SKM-1 (cell line): ENCODE data around the gene DOC2B.
"Not testable (repeated sequence)": the region's sequence is repeated elsewhere in the genome, so short reads cannot be mapped to it uniquely, and the experiment has no call there.

Experiments
- DNase-seq: peaks from one replicate; lab custom pipeline; 2025; ENCODE audit not compliant: unreplicated experiment; lab: John Stamatoyannopoulos, UW

DOC2B gene

GRCh38 chr17:181245-182049 lies at the start of gene DOC2B:
TSS of gene DOC2B (minus strand) at chr17:181650. CDS start at chr17:181479, 171 bp downstream.
- DNase-seq = no peak

DNA sequence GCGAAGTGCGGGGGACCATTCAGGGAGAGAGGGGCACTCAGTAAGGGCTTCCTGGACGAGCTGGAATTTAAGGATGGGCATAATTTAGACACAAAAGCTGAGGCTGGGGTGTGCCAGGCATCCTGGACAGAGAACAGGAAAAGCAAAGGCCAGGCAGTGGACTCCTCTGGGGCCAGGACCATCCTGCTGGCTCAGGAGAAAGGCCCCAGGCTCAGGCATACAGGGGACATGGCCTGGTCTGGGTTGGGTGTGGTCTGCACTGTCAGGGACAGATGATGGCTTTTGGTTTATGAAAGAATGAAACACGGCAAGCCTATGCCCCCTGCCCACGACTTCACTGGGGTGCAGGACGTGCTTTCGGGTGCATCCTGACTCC lies 48.9 kb upstream of the DOC2B start:
- DNase-seq = no peak

DNA sequence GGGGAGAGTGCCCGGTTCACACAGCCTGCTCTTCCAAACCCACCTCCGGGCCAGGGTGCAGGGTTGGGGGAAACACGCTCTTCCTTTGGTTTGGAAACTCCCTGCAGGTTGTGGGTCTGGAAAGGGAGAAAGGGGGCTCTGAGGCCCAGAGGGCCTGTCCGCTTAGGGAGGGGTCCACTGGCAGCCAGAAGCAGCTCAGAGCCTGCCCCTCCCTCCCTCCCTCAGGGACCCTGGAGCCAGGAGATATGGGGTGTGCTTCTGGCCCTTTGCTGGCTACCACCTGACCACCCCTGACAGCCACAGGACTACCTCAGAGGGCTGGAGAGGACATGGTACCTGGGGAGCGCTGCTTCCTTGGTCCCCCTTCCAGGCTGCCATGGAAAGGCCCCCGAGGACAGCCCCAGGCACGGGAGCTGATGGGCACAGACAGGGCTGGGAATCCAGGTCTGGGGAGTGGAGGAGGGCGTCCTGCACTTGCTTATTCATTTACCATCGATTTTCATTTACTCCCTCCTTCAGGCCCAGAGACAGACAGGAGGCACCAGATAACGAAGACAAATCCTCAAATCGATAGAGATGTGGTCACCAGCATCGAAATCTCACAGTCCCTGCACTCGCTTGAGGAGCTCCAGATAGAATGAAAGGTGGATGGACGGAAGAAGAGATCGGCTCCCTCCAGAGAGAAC lies 48.4 kb upstream of the DOC2B start:
- no peak for DNase-seq

DNA sequence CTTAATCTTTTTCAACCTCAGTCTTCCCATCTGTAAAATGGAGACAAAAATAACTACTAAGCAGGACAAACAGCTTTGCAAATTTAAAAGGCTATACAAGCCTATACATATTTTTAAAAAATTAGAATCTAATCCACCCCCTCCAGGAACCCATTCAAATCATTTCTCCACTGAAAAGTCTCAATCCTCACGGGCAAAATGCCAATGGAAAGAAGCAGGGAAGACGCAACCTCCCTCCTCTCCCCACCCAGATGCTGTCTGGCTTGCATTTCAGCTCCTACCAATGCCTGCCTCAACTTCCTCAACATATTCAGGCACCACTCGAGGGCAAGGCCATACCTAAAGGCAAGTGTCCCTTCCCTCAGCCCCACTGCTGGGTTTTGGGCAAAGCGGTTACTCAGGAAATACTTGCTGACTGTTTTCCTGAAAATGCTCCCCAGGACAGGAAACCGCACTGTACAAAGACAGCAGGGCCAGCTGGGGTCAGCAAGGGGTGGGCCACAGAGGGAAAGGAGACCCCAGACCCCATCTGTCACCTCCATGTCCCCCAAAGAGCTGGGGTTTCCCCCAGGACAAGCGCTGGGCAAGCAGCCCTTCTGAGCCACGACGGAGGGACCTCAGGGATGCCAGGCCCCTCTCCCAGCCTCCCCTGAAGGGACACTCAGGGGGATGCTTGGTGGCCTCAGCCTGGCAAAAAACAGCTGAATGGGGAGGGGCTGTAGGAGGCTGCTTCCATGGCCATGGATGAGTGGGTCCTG lies 47.7 kb upstream of the DOC2B start:
- DNase-seq = no peak

- DNase-seq = no peak
These were observed 46.6 kb upstream of the DOC2B start for GRCh38 chr17:227946-228615.

DNA sequence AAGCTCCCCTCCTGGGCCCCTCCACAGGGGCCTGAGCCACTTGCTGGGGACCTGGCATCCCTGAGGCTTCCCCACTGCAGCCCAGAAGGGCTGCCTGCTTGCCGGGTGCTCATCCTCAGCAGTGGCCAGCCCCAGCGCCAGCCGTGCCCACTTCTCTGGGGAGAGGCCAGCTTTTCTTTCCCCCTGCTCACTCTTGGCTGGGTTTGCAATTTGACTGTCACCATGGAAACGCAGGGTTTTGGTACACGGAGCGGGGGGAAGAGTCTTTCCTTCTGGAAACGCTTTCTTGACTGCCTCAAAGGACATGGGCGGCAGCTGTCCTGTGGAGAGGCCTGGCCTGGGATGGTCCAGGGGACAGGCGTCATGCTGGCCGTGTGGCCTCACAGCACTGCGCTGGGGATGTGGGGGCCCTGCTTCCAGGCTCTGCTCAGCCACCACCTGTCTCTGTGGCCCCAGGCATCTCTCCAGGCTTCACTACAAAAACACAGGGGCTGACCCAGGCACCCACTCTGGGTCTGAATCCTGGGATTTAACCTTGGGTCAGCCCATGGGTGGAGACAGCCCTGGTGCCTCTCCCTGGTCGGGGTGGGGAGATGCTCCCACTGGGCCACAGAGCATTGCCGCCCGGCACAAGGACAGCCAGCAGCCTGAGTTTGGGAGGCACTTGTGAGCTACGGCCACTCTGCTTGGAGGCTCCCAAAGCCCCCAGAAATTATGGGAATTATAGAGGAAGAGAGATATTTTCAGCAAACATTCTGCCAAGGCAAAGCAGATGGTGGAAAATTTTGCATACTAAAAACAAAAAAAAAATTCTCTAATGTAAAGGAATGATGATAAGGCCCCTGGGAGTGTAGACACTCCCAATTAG lies 45.9 kb upstream of the DOC2B start:
- no peak for DNase-seq

DNA sequence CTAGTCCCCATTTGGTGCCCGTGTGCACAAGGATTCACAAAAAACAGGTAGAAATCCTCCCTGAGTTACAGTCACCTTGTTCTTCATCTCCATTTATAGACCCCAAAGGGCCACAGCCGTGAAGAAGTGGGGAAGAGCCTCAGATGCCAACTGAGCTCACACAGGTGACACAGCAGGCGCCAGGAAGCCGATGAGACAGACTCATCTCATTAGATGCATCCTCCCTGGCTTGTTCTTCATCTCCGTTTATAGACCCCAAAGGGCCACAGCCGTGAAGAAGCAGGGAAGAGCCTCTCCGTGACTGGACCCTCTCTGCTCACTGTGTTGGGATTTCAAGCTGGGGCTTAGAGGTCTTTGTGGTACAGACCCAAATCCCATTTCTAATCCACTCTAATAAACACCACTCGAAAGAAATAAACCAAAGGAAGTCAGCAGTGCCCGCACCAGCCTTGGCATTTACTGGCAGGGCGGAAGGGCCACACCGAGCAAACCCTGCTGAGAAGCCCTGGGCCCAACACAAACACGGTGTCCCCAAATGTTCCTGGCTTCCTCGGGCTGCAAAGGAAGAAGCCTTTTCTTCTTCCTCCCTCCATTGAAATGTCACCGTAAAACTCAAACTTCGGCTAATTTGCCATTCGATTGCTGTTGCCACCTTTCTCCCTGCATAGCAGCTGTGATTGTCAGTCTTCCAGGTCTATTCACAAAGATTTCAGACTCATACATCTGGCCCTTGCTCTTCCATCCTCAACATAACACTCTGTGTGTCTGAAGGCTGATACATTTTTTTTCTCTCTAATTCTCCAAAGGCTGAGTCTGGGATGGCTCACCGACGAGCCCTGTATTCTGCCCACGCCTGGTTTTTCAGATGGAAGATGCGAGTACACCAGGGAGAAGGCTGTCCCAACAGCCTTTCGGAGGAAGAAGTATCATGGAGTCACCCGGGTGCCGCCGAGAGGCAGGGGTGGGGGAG lies 44.9 kb upstream of the DOC2B start:
- no peak for DNase-seq

GRCh38 chr17:225551-225950 lies 44.1 kb upstream of the DOC2B start:
- DNase-seq = no peak

- DNase-seq = not testable (repeated sequence)
These were observed 43.1 kb upstream of the DOC2B start for GRCh38 chr17:224576-224975.

DNA sequence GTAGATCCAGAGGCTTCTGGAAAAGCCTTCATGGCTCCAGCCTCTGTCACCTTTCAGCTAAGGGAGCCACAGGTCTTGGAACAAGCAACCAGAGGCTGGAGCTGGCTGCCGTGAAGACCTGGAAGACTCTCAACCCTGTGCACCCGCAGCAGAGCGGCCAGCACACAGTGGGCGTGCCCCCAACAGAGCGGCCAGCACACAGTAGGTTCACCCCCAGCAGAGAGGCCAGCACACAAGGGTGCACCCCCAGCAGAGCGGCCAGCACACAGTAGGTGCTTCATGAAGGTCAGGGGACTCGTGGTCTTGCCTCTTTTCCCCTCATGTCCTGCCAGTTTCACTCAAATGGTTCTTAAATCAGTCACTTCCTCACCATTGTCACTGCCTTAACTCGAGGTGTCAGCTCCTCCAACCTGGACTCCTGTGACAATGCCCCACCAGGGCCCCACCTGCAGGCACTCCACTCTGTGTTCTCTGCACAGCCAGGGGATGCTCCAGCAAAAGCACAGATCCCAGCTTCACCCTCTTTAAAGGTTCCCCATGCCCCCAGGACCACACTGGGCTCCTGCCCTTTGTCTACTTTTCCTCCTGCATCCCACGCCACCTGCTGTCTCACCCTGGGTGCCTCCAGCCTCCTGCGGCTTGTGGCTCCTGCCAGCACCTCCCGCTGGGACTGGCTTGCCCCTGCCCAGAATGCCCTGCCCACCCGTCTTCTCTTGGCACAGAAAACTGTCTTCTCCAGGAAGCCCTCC lies 42.4 kb upstream of the DOC2B start:
- no peak for DNase-seq

DNA sequence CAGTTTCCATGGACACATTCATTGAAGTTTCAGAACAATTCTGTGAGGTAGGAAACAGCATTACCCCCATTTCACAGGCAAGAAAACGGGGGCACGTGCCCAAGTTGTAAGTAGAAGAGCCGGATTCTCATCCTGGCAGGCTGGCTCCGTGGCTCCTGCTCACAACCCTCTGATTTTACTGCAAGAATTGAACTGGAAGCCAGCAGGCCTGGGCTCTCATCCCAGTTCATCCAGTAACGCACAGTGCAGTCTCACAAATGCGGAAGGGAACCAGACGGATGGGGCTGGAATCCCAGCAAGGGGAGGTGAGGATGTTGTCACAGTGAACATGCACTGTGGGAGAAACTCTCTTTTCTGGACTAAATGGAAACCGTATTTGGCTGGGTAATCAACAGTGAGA lies 40.7 kb upstream of the DOC2B start:
- no peak for DNase-seq

DNA sequence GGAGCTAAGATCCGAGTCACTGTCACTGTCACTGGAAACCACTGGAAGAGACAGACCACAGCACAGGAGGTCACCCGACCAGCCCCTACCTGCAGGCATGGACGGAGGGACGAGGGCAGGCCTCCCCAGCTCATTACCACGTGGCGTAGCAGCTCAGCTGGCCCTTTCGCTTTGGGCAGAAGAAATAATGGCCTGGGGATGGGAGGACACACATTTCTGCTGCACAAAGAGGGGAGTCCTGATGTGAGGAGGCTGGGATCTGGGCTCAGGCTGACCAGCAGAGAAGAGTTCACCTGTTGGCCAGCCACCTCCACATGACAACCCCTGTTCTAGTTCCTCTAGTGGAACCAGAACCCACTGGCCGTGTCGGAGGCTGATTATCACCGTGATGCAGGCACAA lies 38.2 kb upstream of the DOC2B start:
- no peak for DNase-seq

GRCh38 chr17:218432-219110 lies 37.1 kb upstream of the DOC2B start:
- no peak for DNase-seq

- DNase-seq = no peak
These were observed 35.2 kb upstream of the DOC2B start for GRCh38 chr17:216625-217024.

GRCh38 chr17:215563-216478 lies 34.4 kb upstream of the DOC2B start:
- not testable (repeated sequence) for DNase-seq

DNA sequence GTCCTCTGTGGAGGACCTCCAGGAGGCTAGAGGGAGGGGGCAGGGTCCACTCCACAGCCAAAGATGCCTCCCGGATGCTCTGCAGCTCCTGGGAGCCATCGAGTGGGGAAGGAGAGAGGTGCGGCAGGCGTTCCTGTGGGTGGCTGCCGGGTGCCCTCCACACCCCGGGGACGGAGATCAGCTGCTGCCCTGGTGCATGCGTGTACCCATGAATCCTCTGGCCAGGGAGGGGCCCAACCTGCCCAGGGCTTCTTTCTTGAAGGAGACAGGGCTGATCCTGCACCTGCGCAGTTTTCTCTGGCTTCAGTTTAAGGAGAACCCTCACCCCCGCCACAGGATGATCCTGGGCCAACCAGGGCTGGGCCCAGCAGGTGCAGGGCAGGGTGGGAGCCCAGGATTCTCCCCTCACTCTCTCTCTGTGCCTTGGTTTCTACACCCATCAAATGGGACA lies 33.5 kb upstream of the DOC2B start:
- DNase-seq = no peak
